ENCODE data around the gene TKFC. TPM values are rescaled to one million over a fixed set of nuclear protein-coding genes. Genes with fewer than 3 reads are reported as not detected.

TKFC gene
- total RNA-seq, 1 donor from 2014 or later = 72.6 TPM

DNA sequence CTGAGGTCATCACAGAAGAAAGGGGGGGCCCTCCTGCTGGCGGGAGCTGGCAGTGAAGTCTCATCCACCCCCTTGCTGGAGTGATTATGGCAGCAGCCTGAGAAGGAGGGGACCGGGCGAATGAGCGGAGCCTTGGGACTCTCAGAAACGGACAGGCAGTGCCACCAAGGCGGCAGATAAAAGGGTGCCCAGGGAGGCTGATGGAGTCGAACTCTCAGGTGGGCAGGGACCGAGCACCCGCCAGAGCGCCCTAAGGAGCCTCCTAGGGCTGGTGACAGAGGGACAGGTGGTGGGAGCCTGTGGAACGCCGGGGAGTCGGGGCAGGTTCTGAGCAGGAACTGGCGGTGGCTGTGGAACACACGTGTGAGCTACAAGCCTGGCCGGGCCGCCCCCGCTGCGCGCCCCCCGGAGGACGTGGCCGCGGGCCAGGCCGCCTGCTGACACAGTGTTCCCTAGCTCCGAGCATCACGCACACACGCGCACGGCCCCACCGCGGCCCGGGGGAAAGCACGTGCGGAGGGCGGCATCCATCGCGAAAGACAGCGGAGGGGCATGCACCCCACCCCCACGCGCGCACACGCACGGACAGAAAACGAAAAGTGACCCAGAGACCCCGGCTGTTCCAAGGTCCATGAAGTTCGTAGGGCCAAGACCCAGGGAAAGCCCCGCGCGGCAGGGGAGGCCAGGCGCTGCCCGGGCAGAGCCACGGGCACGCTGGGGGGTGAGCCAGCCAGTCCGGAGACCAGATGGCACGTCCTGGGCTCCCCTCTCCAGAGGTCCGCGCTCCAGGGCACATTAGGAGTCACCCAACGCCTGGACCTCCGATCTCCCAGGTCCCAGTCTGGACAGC is 38.9 kb upstream of the TKFC start:
- H3K4me1 Mint-ChIP-seq (ENCODE audit: unreplicated experiment) = peaks cover 24% of the 10 kb centered on the region
- H3K9me3 Mint-ChIP-seq = no peaks in the 10 kb centered on the region
- peak; percentile 75 for DNase-seq (ENCODE audit: extremely low spot score, unreplicated experiment)
- H3K36me3 Mint-ChIP-seq = peaks cover 18% of the 10 kb centered on the region
- H3K27ac Mint-ChIP-seq = peak overlapping the region; percentile 84
- TF ChIP-seq, protein P1, sequence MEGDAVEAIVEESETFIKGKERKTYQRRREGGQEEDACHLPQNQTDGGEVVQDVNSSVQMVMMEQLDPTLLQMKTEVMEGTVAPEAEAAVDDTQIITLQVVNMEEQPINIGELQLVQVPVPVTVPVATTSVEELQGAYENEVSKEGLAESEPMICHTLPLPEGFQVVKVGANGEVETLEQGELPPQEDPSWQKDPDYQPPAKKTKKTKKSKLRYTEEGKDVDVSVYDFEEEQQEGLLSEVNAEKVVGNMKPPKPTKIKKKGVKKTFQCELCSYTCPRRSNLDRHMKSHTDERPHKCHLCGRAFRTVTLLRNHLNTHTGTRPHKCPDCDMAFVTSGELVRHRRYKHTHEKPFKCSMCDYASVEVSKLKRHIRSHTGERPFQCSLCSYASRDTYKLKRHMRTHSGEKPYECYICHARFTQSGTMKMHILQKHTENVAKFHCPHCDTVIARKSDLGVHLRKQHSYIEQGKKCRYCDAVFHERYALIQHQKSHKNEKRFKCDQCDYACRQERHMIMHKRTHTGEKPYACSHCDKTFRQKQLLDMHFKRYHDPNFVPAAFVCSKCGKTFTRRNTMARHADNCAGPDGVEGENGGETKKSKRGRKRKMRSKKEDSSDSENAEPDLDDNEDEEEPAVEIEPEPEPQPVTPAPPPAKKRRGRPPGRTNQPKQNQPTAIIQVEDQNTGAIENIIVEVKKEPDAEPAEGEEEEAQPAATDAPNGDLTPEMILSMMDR (conservative IDR thresholded peaks at IDR 0.05) = no peak
- H3K27me3 Mint-ChIP-seq = peaks cover 17% of the 10 kb centered on the region
- H3K4me3 Mint-ChIP-seq = peak overlapping the region; percentile 90

GRCh38 chr11:61294717-61295595 is 38.1 kb upstream of the TKFC start, which contains the start of gene VWCE:
VWCE (minus strand) TSS chr11:61295316; CDS start chr11:61295037, 279 bp downstream.
- H3K27ac Mint-ChIP-seq = peak within 1 kb of the TSS; percentile 74
- peak; percentile 78 for DNase-seq (ENCODE audit: extremely low spot score, unreplicated experiment)
- TF ChIP-seq, protein P1 (conservative IDR thresholded peaks at IDR 0.05) = peak; percentile 39
- peak within 1 kb of the TSS; percentile 90 for H3K4me3 Mint-ChIP-seq
- peaks cover 24% of the 10 kb centered on the region for H3K4me1 Mint-ChIP-seq (ENCODE audit: unreplicated experiment)
- H3K9me3 Mint-ChIP-seq = no peaks in the 10 kb centered on the region
- peaks cover 18% of the 10 kb centered on the region for H3K36me3 Mint-ChIP-seq
- peaks cover 17% of the 10 kb centered on the region for H3K27me3 Mint-ChIP-seq

DNA sequence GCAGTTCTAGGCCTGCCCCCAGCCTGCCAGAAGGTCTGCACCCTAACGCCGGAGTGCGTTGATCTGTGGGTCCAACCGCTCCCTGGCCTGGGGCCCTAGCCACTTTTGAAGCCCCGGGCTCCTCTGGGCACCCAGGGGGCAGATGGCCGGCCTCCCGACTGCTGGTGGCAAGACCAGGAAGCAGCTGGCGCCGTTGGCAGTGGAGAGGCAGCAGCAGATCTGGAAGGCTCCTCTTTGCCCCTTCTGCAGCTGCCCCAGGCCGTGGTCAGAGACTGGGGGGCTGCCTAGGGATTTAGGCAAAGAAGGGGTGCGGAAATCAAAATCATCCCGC is 37.5 kb upstream of the TKFC start:
- Mint-ChIP-seq H3K36me3 (peaks cover 22% of the 10 kb centered on the region), H3K4me3 (peak overlapping the region; percentile 80), H3K9me3 (no peaks in the 10 kb centered on the region), H3K27ac (no peak overlapping the region), H3K27me3 (peaks cover 17% of the 10 kb centered on the region), H3K4me1 (ENCODE audit: unreplicated experiment) (peaks cover 24% of the 10 kb centered on the region)
- no peak for DNase-seq (ENCODE audit: extremely low spot score, unreplicated experiment)
- TF ChIP-seq, protein P1 (conservative IDR thresholded peaks at IDR 0.05) = no peak

DNA sequence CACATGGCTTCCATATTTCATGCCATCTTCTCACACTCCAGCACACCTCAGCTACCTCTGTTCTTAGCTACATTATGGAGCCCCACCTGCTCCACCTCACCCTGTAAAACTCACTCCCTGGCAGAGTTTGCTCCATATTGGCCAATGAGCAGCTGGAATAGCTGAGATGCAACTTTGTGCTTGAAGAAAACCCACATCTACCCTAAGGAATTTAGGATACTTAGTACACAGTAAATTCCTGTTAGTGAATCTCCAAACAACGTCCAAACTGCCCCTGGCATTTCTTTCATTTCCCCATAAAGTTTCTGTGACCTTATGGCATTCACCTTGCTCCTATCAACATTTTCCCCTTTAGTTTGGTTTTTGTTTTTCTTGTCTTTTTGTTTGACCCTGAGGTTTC is 35.7 kb upstream of the TKFC start:
- TF ChIP-seq, protein P1 (conservative IDR thresholded peaks at IDR 0.05) = no peak
- Mint-ChIP-seq H3K27me3 (peaks cover 15% of the 10 kb centered on the region), H3K9me3 (no peaks in the 10 kb centered on the region), H3K4me3 (peak overlapping the region; percentile 40), H3K27ac (peak overlapping the region; percentile 10), H3K36me3 (peaks cover 34% of the 10 kb centered on the region), H3K4me1 (ENCODE audit: unreplicated experiment) (peaks cover 24% of the 10 kb centered on the region)
- no peak for DNase-seq (ENCODE audit: extremely low spot score, unreplicated experiment)

- peak overlapping the region; percentile 10 for H3K27ac Mint-ChIP-seq
- DNase-seq (ENCODE audit: extremely low spot score, unreplicated experiment) = no peak
- TF ChIP-seq, protein P1 (conservative IDR thresholded peaks at IDR 0.05) = no peak
Measured at GRCh38 chr11:61297746-61298145, 35.3 kb upstream of the TKFC start.

More at GRCh38 chr11:61297746-61298145, 35.3 kb upstream of the TKFC start:
- peaks cover 12% of the 10 kb centered on the region for H3K27me3 Mint-ChIP-seq
- H3K36me3 Mint-ChIP-seq = peaks cover 36% of the 10 kb centered on the region
- no peaks in the 10 kb centered on the region for H3K9me3 Mint-ChIP-seq
- H3K4me3 Mint-ChIP-seq = peak overlapping the region; percentile 40
- H3K4me1 Mint-ChIP-seq (ENCODE audit: unreplicated experiment) = peaks cover 24% of the 10 kb centered on the region

All from type B pancreatic cell (in vitro differentiated cells).